GM18951 (cell line): ENCODE results near the gene FMNL3.

Experiments used
- POLR2A ChIP-seq: IDR thresholded peaks from 4 replicates; pipeline ENCODE4 v1.6.1; 2011; ENCODE audit warnings: mild to moderate bottlenecking; ENCODE audit not compliant: insufficient read length, insufficient read depth; ENCODE audit errors: extremely low read depth
- in situ Hi-C: fragments of 300-500 bp; cut with MboI; formaldehyde crosslinking; loops from one replicate; pipeline ENCODE4 v1.12.0; 2022; ENCODE audit warnings: low sequenced_read_pairs, mixed read lengths, inconsistent platforms; ENCODE audit not compliant: unreplicated experiment

The FMNL3 gene

GRCh38 chr12:49664591-49665239 is 42.5 kb downstream of the FMNL3 start:
- in situ Hi-C loops: no loop called here
- TF ChIP-seq POLR2A: no peak

GRCh38 chr12:49664167-49664566 is 43.0 kb downstream of the FMNL3 start:
- in situ Hi-C loops: no loop called here
- TF ChIP-seq POLR2A: no peak

GRCh38 chr12:49662998-49663843 is 44.0 kb downstream of the FMNL3 start:
- TF ChIP-seq POLR2A: peak; percentile 55
- in situ Hi-C loops: no loop called here

- no peak for TF ChIP-seq POLR2A
- in situ Hi-C loops: no loop called here
Measured at GRCh38 chr12:49661746-49662145, 45.5 kb downstream of the FMNL3 start.

GRCh38 chr12:49661191-49661590 is 46.0 kb downstream of the FMNL3 start:
- no peak for TF ChIP-seq POLR2A
- in situ Hi-C loops: no loop called here

GRCh38 chr12:49659753-49660152 is 47.5 kb downstream of the FMNL3 start:
- TF ChIP-seq POLR2A: no peak
- in situ Hi-C loops: no loop called here

GRCh38 chr12:49658276-49658675 is 48.9 kb downstream of the FMNL3 start:
- no peak for TF ChIP-seq POLR2A
- in situ Hi-C loops: no loop called here

- in situ Hi-C loops: no loop called here
- no peak for TF ChIP-seq POLR2A
Measured at GRCh38 chr12:49655595-49656236, 51.5 kb downstream of the FMNL3 start.

GRCh38 chr12:49654715-49655114 is 52.5 kb downstream of the FMNL3 start:
- in situ Hi-C loops: loop anchor here (5.0 kb wide), 1 partner anchor 53 kb away; the partner anchor contains the start of gene FMNL3

GRCh38 chr12:49652921-49653520 is 54.2 kb downstream of the FMNL3 start:
- in situ Hi-C loops: loop anchor here (5.0 kb wide), 1 partner anchor 54 kb away; the partner anchor contains the start of gene FMNL3
- TF ChIP-seq POLR2A: no peak

More at GRCh38 chr12:49654715-49655114, 52.5 kb downstream of the FMNL3 start:
- no peak for TF ChIP-seq POLR2A

GRCh38 chr12:49651855-49652254 is 55.4 kb downstream of the FMNL3 start:
- in situ Hi-C loops: loop anchor here (5.0 kb wide), 1 partner anchor 55 kb away; the partner anchor contains the start of gene FMNL3
- no peak for TF ChIP-seq POLR2A

- in situ Hi-C loops: loop anchor here (5.0 kb wide), 1 partner anchor 57 kb away; the partner anchor contains the start of gene FMNL3
- no peak for TF ChIP-seq POLR2A
Measured at GRCh38 chr12:49649892-49650291, 57.3 kb downstream of the FMNL3 start.

- in situ Hi-C loops: no loop called here
- no peak for TF ChIP-seq POLR2A
Measured at GRCh38 chr12:49649445-49649844, 57.8 kb downstream of the FMNL3 start.
